ENCODE data around the gene SYT6. TPM values are rescaled to one million over a fixed set of nuclear protein-coding genes. Genes with fewer than 3 reads are reported as not detected.

Gene SYT6
- total and polyA plus RNA-seq, 11 donors: 0.08 to 0.77 (median 0.15) TPM; not detected in 7

- DNase-seq: no peak
- Histone ChIP-seq H3K36me3 (no peaks in the 10 kb centered on the region), H3K27ac (no peak overlapping the region), H3K4me3 (no peak overlapping the region), H3K27me3 (peaks cover 0 to 3% (median 0%) of the 10 kb centered on the region in 9 donors), H3K4me1 (peaks cover 0 to 18% (median 0%) of the 10 kb centered on the region in 12 donors), H3K9me3 (no peaks in the 10 kb centered on the region)
- ATAC-seq: no peak
- intact Hi-C loops (cut with DNase I): loop anchor here in 1 of 10 donors (10.0 kb wide), 1 partner anchor 179 kb away; no protein-coding TSS in a partner anchor
- WGBS, 4 donors: 74 to 81% (median 79%) methylated on average over 14 of the region's 14 CpGs
- TF ChIP-seq POLR2A (IDR thresholded peaks at IDR 0.05): no peak
- TF ChIP-seq, protein P1, sequence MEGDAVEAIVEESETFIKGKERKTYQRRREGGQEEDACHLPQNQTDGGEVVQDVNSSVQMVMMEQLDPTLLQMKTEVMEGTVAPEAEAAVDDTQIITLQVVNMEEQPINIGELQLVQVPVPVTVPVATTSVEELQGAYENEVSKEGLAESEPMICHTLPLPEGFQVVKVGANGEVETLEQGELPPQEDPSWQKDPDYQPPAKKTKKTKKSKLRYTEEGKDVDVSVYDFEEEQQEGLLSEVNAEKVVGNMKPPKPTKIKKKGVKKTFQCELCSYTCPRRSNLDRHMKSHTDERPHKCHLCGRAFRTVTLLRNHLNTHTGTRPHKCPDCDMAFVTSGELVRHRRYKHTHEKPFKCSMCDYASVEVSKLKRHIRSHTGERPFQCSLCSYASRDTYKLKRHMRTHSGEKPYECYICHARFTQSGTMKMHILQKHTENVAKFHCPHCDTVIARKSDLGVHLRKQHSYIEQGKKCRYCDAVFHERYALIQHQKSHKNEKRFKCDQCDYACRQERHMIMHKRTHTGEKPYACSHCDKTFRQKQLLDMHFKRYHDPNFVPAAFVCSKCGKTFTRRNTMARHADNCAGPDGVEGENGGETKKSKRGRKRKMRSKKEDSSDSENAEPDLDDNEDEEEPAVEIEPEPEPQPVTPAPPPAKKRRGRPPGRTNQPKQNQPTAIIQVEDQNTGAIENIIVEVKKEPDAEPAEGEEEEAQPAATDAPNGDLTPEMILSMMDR (IDR thresholded peaks at IDR 0.05): no peak
Measured at GRCh38 chr1:114105421-114105979, 48.2 kb downstream of the SYT6 start.

DNA sequence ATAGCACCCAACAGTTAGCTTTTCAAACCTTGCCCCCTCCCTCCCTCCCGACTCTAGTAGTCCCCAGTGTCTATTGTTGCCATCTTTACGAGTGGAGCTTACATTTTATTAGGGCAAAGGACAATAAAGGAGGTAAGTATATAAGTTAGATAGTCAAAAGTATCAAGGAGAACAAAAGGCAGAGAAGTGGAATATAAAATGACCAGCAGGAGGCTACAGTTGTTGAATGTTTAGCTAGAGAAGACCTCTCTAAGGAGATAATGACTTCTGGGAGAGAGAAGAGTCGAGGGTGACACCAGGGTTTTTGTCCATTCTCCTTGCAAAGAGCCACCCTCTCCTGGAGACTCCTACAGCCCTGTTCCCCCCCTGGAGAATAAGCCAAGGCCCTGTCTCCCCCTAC, 48.7 kb downstream of the SYT6 start:
- 80 to 91% (median 86%) methylated on average over 3 of the region's 3 CpGs for WGBS, 4 donors
- Histone ChIP-seq H3K4me1 (peaks cover 0 to 18% (median 0%) of the 10 kb centered on the region in 12 donors), H3K9me3 (no peaks in the 10 kb centered on the region), H3K27me3 (peaks cover 0 to 3% (median 0%) of the 10 kb centered on the region in 9 donors), H3K36me3 (no peaks in the 10 kb centered on the region), H3K4me3 (no peak overlapping the region), H3K27ac (no peak overlapping the region)
- ATAC-seq (no peak), DNase-seq (no peak)
- no peak for TF ChIP-seq POLR2A (IDR thresholded peaks at IDR 0.05)
- TF ChIP-seq, protein P1 (IDR thresholded peaks at IDR 0.05): no peak
- intact Hi-C loops (cut with DNase I): loop anchor here in 1 of 10 donors (10.0 kb wide), 1 partner anchor 180 kb away; no protein-coding TSS in a partner anchor

GRCh38 chr1:114103992-114104391, 49.7 kb downstream of the SYT6 start:
- peaks cover 0 to 3% (median 0%) of the 10 kb centered on the region in 9 donors for H3K27me3 ChIP-seq
- DNase-seq (no peak), ATAC-seq (no peak)
- no peak overlapping the region for H3K27ac ChIP-seq
- H3K36me3 ChIP-seq: no peaks in the 10 kb centered on the region
- intact Hi-C loops (cut with DNase I): loop anchor here in 2 of 10 donors (1.0 to 10.0 kb wide), 2 partner anchors 7 to 181 kb away; no protein-coding TSS in a partner anchor
- no peaks in the 10 kb centered on the region for H3K9me3 ChIP-seq
- WGBS, 4 donors: 59 to 79% (median 77%) methylated on average over 2 of the region's 2 CpGs
- TF ChIP-seq POLR2A (IDR thresholded peaks at IDR 0.05): no peak
- TF ChIP-seq, protein P1 (IDR thresholded peaks at IDR 0.05): no peak
- H3K4me1 ChIP-seq: peaks cover 0 to 11% (median 0%) of the 10 kb centered on the region in 12 donors
- H3K4me3 ChIP-seq: no peak overlapping the region

GRCh38 chr1:114102136-114102535, 51.5 kb downstream of the SYT6 start:
- no peaks in the 10 kb centered on the region for H3K4me1 ChIP-seq
- WGBS, 4 donors: 78 to 91% (median 88%) methylated on average over 2 of the region's 2 CpGs
- peaks cover 0 to 3% (median 0%) of the 10 kb centered on the region in 9 donors for H3K27me3 ChIP-seq
- intact Hi-C loops (cut with DNase I): loop anchor here in 1 of 10 donors (10.0 kb wide), 1 partner anchor 183 kb away; no protein-coding TSS in a partner anchor
- no peaks in the 10 kb centered on the region for H3K9me3 ChIP-seq
- no peak overlapping the region for H3K27ac ChIP-seq
- DNase-seq (no peak), ATAC-seq (no peak)
- H3K36me3 ChIP-seq: no peaks in the 10 kb centered on the region
- TF ChIP-seq, protein P1 (IDR thresholded peaks at IDR 0.05): no peak
- no peak for TF ChIP-seq POLR2A (IDR thresholded peaks at IDR 0.05)
- no peak overlapping the region for H3K4me3 ChIP-seq
